Cortex of kidney (tissue), 1 donor: ENCODE results near the gene MON1B.
"Not testable (repeated sequence)": the region's sequence is repeated elsewhere in the genome, so short reads cannot be mapped to it uniquely, and the experiment has no call there.

Source experiments
- DNase-seq: peaks from one replicate; lab custom pipeline; 2025; lab: John Stamatoyannopoulos, UW

MON1B gene

DNA sequence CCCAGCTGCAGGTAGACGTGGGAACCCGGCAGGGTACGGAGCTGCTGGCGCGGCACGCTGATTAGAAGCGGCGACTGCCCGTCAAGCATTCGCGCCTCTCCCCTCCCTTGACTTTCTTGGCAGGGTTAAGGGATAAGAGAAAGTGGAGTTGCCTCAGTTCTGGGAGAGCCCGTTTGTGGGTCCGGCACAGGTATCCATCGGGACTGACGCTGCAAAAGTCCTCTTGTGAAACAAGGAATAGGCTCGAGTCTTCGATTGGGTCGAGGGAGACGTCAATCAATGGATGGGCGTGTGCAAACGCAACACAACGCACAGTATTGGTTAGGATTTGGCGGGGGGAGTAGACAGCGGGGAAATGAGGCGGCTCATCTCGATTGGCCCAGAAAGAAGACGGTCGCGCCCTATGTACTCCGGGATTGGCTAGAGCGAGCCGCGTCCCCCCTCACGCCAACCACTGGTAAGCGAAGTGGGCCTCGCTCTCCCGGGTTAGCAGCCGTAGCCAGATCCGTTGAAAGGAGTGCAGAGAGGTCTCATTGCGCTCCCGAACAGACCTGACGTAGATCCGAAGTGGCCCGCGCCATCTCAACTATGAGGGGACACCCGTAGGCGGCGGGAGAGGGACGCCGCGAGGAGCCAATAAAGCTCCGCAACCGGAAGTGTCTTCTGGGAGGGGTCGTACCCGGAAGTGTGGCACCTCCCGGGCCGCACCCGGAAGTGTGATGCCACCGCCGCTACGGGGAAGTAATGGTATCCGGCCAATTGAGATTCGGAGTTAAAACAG is at the start of gene MON1B:
MON1B (plus strand) TSS at position 713 of the 781 bp plus-strand sequence. CDS start 296 bp downstream, outside the sequence.
- no peak for DNase-seq

DNA sequence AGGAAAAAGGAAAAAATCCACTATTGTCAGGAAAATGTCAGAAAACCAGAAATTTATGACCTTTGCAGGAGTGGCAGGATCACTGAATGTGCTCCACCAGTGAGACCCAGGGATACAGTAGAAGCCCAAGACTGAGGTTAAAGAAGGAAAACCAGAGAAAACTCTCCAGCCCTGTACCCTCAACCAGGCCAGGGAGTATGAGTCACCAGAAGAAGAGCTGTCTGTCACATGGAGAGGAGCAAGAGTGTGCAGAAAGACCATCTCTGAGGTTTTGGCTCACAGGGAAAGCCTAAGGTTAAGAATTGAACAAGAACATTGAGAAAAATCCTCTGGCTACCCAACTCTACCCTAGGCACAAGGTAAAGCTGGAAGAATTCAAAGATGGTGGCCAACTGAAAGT is 47.6 kb upstream of the MON1B start:
- DNase-seq: no peak

DNA sequence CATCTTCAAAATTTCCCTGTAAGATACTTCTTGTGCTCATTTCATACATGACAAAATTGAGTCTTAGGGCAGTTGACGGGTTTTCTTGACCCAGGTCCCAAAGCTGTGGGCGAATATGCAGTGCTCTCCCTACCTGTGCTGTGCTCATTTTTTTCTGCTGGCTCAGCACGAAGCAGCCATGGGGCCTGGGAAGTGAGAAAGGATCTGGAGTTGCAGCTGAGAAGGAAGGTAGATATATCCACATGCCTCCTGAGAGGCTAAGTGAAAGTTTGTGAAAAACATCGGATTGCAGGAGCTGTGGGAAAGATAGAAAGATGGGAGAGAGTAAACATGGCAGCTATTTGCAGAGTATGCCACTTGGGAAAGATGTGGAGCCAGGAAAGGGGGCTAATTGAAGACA is 42.9 kb upstream of the MON1B start:
- DNase-seq: no peak

DNA sequence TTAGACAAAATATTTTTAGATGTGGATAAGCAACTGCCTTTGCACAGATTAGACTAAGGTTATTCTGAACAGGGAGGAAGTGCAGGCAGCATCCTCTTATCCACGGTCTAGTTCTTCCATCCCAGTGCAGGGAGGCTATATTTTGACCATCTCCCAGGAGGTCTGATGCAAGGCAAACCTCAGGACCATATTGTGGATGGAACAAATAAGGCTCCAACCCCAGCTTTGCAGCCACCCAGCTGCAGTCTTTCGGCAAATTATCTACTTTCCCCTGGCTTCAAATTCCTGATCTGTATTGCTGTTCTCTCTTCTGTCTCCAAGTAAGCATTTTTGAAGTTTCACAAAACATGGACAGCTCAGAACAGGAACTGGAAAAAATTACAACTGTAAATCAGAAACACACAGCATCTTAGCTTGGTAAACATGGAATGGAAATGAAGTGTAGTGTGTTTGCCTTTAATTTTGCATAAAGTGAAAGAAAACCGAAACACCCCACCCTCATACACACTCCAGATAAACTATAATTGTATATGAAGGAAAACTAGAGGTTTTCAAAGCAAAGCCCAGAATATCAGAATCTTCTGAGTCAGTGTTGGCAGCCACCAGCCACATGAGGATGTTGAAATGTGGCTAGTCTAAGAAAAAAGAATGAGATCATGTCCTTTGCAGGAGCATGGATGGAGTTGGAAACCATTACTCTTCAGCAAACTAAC is 33.5 kb upstream of the MON1B start:
- no peak for DNase-seq

DNA sequence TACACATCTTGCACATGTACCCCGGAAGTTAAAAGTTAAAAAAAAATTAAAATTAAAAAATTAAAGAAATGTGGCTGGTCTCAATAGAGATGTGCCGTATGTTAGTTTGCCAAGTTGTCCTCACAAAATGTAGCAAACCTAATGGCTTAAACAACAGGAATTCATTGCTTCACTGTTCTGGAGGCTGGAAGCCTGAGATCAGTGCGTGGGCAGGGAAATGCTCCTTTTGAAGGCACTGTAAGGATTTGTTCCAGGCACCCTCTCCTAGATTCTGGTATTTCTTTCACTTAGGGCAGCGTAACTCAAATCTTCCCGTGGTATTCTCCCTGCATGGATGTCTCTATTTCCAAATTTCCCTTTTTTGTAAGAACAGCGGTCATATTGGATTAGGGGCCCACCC is 32.7 kb upstream of the MON1B start:
- DNase-seq: no peak

DNA sequence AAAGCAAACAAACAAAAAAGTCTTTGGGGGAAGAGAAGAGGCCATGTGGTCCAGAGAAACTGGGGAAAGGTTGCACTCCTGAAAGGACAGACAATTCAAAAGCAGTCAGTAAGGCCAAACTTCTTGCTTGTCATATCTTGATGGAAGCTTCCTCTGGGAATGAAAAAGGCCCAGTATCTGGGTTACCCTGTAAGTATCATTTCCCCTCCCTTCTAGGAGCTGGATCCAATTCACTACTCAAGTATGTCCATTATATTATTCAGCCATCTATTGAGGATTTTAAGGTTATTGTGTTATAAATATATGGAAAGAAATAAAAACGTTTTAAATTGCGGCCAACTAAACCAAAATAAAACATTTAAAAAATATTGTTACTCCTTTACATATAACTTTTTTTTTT is 26.0 kb upstream of the MON1B start:
- DNase-seq: no peak

DNA sequence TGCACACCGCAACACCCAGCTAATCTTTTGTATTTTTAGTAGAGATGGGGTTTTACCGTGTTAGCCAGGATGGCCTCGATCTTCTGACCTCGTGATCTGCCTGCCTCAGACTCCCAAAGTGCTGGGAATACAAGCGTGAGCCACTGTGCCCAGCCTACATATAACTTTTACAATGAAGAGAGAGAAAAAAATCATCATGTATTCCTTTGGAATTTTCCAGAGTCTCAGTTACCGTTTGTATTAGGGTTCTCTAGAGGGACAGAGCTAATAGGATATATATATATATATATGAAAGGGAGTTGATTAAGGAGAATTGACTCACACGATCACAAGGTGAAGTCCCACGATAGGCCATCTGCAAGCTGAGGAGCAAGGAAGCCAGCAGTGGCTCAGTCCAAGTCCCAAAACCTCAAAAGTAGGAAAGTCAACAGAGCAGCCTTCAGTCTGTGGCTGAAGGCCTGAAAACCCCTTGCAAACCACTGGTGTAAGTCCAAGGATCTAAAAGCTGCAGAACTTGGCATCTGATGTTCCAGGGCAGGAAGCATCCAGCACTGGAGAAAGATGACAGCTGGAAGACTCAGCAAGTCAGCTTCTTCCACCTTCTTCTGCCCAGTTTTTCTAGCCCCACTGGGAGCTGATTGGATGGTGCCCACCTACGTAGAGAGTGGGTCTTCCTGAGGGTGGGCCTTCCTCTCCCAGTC is 25.3 kb upstream of the MON1B start:
- DNase-seq: not testable (repeated sequence)

DNA sequence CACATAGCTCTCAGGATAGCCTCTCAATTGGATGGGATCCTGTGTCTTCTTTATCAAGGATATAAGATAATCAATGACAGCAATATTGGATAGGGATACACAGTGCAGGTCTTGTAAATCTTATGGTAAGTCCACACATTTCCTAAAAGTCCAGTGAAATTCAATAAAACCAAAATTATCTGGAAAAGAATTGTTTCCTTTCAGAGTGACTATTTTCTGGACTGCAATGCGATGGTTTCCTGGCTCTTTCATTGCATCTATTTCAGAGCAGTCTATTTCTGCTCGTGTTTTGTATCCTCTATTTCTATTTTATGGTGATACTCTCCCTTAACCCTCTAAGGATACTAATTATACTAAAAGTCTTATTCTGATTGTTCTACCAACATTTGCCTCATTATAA is 24.3 kb upstream of the MON1B start:
- DNase-seq: no peak

DNA sequence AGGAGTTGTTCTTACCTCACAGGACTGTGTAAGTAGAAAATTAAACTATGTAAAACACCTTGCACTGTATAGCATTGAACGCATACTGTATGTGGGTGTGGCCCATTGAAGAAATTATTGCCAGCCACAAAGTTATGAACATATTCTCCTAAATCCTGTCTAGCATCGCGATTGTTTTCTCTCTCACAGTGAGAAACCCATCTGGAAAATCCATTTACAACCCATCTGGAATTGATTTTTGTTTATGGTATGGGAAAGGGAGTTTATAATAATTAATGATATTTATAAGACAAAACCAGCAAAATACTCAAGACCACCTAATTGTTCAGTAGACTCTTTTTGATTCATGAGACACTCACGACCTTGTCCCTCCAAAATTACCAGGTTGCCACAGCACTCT is 22.1 kb upstream of the MON1B start:
- DNase-seq: no peak

DNA sequence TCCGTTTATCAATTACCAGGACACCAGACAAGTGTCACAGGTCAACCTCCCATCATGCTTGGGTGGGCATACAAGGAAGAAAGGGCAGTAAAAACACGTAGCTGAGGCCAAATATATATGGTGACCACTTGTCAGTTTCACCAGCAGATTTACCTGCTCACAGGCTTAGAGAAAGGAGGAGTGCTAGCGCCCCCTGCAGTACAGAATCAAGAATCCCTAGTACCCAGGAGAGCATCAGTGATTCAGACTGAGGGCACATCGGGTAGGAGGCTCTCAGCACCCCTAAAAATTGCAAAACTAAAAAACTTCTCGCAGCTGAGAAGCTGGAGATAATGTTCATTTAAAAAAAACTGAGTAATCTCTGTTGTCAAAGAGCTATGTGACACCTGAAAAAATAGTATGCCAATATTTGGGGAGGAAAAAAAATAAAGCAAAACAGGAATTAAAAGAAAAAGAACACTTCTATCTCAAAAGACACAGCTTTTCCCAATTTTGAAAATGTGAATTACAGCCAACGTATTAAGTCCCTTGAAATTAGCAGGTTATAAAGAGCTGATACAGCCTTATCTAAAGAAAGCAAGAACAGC is 21.2 kb upstream of the MON1B start:
- no peak for DNase-seq

DNA sequence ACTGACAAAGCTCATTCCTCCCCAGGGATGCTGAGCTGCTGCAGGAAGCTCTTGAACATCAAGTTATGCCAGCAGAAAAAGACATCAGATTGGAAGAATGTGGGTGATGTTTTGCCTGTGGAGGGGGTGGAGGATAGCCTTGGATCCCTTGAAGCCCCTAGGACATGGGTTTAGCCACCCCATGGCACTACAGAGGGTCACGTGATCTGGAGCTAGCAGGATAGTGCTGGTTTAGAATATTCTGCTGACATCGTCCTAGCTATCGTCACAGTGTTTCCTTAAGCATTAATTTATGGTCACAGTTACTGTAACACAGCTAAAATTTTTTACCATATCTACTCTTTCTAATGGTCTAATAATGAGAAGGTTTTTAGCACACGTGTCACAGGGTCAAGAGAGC is 20.2 kb upstream of the MON1B start:
- no peak for DNase-seq

DNA sequence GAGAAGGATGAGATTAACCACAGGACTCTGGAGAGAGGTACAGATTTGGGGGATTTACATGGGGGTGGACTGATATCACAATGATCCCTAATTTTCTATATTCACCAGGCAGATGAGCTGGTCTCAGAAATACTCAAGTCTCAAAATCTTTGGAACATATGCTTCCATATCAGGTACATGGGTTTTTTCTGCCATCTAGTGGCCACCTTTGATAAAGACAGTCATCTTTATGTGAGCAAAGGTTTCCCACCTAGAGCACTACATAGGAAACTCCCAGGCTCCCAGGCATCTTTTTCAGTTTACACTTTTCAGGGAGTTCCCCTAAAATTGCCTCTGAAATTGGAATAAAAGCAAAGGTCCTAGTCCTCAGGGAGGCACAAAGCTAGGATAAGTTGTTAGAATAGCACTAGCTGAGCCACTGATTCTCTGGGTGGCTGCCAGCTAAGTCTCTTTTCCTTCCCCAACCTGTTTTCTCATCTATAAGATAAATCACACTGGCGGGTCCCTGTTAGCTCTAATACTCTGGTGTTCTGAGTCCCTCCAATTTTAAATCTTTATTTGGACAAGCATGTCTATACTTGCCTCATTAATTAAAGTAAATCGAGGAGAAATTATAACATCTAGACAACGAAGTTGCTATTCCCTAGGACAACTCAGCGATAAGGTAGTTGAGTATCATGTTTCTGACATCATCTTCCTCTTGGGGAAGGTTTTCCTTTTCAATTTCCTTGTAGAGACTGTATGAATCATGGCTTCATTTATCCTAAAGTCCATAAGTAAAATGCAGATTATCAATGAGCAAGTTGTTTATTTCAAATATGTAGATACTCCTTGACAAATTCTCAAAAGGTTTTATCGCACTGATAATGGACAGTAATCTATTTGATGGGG is 19.0 kb upstream of the MON1B start:
- DNase-seq: no peak

DNA sequence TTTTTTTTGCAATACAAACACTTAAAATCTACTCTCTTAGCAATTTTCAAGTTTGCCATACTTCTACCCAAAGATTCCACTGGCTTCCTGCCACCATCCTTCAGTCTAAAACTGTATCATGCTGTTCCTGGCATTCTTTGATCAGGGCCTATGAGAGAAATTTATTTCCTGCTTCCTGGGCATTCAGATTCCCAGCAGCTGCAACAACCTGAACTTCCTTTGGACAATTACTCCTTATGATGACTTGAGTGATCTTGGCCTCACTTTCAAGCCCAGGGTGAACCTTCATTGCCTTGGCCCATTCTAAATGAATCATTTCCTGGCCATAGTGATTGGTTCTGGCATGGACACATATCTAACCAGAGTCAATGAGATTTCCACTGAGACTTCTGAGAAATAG is 18.0 kb upstream of the MON1B start:
- DNase-seq: no peak

DNA sequence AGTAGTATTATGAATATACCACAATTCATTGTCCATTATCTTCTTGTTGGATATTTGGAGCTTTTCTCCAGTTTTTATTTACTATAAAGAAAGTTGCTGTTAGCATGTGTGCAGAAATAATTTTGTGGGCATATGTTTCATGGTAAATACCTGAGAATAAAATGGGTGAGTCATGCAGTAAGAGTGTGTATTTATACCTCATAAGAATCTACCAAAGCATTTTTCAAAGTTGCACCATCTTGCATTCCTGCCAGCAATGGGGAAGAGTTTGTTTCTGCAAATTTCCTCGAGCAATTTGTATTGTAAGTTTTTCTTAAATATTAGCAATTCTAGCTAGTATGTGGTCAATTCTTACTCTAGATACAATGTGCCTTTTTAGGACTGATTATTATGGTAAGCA is 7.9 kb upstream of the MON1B start:
- DNase-seq: no peak

DNA sequence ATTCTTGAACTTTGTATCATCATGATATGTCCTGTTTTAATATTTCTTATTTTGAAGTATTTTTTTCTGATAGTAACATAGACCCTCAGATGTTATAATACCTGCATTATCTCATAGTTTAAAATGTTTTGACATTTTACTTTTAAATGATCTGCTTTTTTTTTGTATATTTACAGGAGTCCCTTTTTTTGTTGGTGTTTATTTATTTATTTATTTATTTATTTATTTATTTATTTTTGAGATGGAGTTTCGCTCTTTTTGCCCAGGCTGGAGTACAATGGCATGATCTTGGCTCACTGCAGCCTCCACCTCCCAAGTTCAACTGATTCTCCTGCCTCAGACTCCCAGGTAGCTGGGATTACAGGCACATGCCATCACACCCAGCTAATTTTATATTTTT is 4.7 kb upstream of the MON1B start:
- not testable (repeated sequence) for DNase-seq

DNA sequence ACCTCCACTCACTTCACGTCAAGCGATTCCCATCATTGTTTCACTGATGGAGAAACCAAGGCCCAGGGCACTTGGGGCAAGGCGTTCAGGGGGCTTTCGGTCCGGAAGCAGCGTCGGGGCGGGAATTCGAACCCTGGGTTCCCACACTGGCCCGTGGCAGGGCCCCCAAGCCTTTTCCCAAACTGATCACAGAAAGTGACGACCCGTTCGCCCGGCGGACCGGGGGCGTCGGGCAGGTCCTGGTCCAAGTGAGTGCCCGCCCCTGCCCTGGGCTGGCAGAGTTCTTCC is 856 bp upstream of the MON1B start:
- DNase-seq: no peak

DNA sequence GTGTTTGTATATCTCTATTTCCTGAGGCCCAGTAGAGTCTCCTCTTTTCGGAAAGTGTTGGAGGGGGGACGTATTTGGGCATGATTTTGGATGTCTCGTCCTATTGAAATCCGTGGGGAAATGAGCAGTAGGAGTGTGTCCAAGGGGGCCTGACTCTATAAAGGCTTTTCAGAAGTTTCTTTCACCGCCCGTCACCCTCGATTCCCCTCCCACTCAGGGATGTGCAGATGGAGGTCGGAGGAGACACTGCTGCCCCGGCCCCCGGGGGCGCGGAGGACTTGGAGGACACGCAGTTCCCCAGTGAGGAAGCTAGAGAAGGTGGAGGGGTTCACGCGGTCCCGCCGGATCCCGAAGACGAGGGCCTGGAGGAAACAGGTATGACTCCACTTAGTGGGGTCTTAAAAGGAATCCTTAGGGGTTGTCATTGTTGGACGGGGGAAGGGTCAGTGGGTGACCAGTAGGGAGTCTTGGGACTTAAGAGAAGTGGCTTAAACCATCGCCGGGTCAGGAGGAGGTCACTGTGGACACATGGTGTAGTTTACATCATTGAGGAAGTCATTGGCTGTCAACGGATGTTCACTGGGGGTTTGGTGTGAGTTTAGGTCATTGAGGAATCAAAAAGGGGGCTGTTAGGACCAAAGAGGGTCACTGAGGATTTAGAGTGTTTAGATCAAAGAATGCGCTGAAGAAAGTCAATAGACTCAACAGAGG is 424 bp downstream of the MON1B start:
- DNase-seq: no peak

DNA sequence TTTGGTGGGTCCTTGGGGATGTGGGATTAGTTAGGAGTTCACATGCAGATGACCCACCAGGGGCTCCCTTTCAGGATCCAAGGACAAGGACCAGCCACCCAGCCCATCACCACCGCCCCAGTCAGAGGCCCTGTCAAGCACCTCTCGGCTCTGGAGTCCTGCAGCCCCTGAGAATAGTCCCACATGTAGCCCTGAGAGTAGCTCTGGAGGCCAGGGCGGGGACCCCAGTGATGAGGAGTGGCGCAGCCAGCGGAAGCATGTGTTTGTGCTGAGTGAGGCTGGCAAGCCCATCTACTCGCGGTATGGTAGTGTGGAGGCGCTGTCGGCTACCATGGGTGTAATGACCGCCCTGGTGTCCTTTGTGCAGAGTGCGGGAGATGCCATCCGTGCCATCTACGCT is 2.4 kb downstream of the MON1B start:
- DNase-seq: no peak

DNA sequence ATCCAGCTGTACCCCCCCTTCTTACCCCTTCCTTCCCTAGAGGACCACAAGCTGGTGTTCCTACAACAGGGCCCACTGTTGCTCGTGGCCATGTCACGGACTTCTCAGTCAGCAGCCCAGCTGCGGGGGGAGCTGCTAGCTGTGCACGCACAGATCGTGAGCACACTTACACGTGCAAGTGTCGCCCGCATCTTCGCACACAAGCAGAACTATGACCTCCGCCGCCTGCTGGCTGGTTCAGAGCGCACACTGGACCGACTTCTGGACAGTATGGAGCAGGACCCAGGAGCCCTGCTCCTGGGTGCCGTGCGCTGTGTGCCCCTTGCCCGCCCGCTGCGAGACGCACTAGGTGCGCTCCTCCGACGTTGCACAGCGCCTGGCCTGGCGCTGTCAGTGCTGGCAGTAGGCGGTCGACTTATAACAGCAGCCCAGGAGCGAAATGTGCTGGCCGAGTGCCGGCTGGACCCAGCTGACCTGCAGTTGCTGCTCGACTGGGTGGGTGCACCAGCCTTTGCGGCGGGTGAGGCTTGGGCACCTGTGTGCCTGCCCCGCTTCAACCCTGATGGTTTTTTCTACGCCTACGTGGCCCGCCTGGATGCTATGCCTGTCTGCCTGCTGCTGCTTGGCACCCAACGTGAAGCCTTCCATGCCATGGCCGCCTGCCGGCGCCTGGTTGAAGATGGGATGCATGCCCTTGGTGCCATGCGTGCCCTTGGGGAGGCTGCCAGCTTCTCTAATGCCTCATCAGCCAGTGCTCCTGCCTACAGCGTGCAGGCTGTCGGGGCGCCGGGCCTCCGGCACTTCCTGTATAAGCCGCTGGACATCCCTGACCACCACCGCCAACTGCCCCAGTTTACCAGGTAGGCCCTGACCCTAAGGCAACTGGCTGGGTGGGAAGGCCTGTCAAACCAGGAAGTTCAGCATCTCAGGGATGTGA is 3.6 kb downstream of the MON1B start:
- no peak for DNase-seq

DNA sequence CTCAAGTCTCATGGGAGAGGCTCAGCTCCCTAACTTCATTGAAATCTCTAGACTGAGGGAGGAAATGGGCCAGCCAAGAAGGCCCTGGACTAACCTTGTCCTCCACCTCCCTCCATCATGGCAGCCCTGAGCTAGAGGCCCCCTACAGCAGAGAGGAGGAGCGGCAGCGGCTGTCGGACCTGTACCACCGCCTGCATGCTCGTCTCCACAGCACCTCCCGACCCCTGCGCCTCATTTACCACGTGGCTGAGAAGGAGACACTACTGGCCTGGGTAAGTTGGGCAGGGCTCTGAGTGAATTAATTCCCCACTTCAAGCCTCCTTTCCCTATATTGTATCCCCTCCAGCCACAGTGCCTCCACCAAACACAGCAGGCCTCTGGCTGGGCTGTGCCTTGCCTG is 4.4 kb downstream of the MON1B start:
- no peak for DNase-seq
